Measurements from ENCODE around the gene MYBPC2. TPM values are rescaled to one million over a fixed set of nuclear protein-coding genes. Genes with fewer than 3 reads are reported as not detected.
"Not testable (repeated sequence)": the region's sequence is repeated elsewhere in the genome, so short reads cannot be mapped to it uniquely, and the experiment has no call there.

Gene MYBPC2
- total and polyA plus RNA-seq, 7 donors, result 0.95 TPM; not detected in 6

DNA sequence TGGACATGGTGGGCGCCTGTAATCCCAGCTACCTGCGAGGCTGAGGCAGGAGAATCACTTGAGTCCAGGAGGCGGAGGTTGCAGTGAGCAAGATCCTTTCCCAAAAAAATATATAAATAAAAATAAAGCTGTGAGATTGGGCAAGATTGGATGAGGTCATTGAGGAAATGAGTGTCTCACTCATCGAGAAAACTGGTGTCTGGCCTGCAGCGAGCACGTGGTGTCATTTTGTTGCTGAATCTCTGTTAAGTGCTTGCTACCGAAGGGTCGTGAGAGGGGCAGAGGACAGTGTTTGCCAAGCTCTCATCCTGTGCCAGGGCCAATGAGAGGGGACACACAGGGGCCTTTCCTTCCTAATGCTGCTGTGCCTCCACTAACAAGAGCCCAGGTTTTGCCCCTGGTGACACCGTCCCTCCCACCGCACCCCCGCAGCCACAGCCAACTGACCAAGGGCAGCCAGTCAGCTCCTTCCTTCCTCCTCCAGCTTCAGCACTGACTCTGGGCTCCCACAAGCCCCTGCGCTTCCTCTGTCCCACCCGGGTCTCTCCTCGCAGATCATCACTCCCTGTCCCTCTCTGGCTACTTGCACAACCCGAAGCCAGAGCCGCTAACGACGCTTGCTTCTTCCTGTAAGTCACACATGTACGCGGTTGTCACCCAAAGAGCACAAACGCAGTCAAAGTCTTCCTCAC is 45.4 kb upstream of the MYBPC2 start:
- Histone ChIP-seq H3K27ac (no peak overlapping the region), H3K27me3 (no peaks in the 10 kb centered on the region), H3K9me3 (no peaks in the 10 kb centered on the region), H3K4me1 (peaks cover 0 to 21% (median 16%) of the 10 kb centered on the region in 4 donors), H3K36me3 (peaks cover 0 to 11% (median 6%) of the 10 kb centered on the region in 4 donors), H3K4me3 (no peak overlapping the region)
- WGBS, 2 donors, result 89 to 91% methylated on average over 21 of the region's 21 CpGs
- DNase-seq, result no peak
- TF ChIP-seq POLR2A (IDR thresholded peaks at IDR 0.05) (no peak), POLR2AphosphoS5 (IDR thresholded peaks at IDR 0.05) (no peak), EP300 (IDR thresholded peaks at IDR 0.05) (no peak)
- TF ChIP-seq, protein P1, sequence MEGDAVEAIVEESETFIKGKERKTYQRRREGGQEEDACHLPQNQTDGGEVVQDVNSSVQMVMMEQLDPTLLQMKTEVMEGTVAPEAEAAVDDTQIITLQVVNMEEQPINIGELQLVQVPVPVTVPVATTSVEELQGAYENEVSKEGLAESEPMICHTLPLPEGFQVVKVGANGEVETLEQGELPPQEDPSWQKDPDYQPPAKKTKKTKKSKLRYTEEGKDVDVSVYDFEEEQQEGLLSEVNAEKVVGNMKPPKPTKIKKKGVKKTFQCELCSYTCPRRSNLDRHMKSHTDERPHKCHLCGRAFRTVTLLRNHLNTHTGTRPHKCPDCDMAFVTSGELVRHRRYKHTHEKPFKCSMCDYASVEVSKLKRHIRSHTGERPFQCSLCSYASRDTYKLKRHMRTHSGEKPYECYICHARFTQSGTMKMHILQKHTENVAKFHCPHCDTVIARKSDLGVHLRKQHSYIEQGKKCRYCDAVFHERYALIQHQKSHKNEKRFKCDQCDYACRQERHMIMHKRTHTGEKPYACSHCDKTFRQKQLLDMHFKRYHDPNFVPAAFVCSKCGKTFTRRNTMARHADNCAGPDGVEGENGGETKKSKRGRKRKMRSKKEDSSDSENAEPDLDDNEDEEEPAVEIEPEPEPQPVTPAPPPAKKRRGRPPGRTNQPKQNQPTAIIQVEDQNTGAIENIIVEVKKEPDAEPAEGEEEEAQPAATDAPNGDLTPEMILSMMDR (IDR thresholded peaks at IDR 0.05), result no peak
- intact Hi-C loops (cut with DNase I), result loop anchor here (10.0 kb wide), 1 partner anchor 1317 kb away; no protein-coding TSS in a partner anchor

DNA sequence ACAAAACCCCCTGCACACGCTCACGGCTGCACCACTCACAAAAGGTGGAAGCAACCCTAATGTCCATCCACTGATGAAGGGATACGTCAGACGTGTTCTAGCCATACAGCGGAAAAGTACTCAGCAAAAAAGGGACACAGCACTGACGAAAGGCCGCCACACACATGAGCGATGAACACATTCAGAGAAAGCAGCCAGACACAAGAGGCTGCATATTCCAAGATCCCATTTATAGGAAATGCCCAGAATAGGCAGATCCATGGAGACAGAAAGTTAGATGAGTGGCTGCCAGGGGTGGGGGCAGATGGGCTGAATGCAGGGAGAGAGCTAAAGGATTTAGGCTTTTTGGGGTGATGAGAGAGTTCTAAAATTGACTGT is 44.8 kb upstream of the MYBPC2 start:
- TF ChIP-seq POLR2AphosphoS5 (IDR thresholded peaks at IDR 0.05) (no peak), POLR2A (IDR thresholded peaks at IDR 0.05) (no peak), EP300 (IDR thresholded peaks at IDR 0.05) (no peak)
- TF ChIP-seq, protein P1 (IDR thresholded peaks at IDR 0.05), result no peak
- DNase-seq, result no peak
- H3K36me3 ChIP-seq, result peaks cover 0 to 7% (median 3%) of the 10 kb centered on the region in 4 donors
- no peaks in the 10 kb centered on the region for H3K9me3 ChIP-seq
- H3K27ac ChIP-seq, result no peak overlapping the region
- 94 to 95% methylated on average over 8 of the region's 8 CpGs for WGBS, 2 donors
- peaks cover 0 to 21% (median 16%) of the 10 kb centered on the region in 4 donors for H3K4me1 ChIP-seq
- no peaks in the 10 kb centered on the region for H3K27me3 ChIP-seq
- no peak overlapping the region for H3K4me3 ChIP-seq
- intact Hi-C loops (cut with DNase I), result loop anchor here (10.0 kb wide), 1 partner anchor 1317 kb away; no protein-coding TSS in a partner anchor

DNA sequence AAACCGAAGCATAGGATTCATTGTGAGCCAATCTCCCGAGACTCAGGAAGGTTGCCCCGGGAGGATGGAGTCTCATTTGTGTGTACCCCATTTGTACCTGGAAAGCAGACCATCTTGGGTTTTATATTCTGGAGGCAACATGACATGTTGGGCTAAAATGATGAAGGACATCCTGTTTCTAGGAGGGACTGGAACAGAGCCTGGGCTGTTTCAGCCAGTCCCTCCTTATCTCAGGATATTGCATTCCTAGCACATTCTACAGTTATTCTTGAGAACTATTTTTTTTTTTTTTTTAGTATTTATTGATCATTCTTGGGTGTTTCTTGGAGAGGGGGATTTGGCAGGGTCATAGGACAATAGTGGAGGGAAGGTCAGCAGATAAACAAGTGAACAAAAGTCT is 42.4 kb upstream of the MYBPC2 start:
- DNase-seq; H3K27me3 ChIP-seq; H3K36me3 ChIP-seq; H3K27ac ChIP-seq; H3K9me3 ChIP-seq; H3K4me3 ChIP-seq; H3K4me1 ChIP-seq; intact Hi-C loops (cut with DNase I): not testable (repeated sequence)
- WGBS, 2 donors, result 95 to 97% methylated on average over 3 of the region's 3 CpGs

DNA sequence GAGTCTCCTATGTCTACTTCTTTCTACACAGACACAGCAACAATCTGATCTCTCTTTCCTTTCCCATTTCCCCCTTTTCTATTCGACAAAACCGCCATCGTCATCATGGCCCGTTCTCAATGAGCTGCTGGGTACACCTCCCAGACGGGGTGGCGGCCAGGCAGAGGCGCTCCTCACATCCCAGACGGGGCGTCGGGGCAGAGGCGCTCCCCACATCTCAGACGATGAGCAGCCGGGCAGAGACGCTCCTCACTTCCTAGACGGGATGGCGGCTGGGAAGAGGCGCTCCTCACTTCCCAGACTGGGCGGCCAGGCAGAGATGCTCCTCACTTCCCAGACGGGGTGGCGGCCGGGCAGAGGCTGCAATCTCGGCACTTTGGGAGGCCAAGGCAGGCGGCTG is 41.7 kb upstream of the MYBPC2 start:
- not testable (repeated sequence) for DNase-seq

DNA sequence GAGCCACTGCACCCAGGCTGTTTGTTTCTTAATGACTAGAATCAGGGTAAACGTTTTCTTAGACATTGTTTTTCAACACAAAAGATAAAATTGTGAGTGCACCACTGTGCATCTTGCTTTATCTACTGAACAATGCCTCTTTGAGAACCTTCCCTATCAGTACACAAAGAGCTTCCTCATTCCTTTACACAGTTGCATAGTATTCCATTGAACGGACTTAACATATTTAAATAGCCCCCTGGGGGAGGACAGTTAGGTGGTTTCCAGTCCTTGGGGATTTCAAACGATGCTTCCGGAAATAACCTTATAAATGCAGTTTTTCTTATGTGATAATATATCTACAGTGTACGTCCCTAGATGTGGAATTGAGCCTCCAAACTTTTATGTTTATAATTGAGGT is 39.9 kb upstream of the MYBPC2 start:
- H3K27me3 ChIP-seq, result no peaks in the 10 kb centered on the region
- 90 to 93% methylated on average over 5 of the region's 5 CpGs for WGBS, 2 donors
- intact Hi-C loops (cut with DNase I), result no loop called here
- no peaks in the 10 kb centered on the region for H3K36me3 ChIP-seq
- H3K27ac ChIP-seq, result no peak overlapping the region
- no peak for TF ChIP-seq POLR2A (IDR thresholded peaks at IDR 0.05)
- TF ChIP-seq, protein P1 (IDR thresholded peaks at IDR 0.05), result no peak
- TF ChIP-seq POLR2AphosphoS5 (IDR thresholded peaks at IDR 0.05), result no peak
- no peak for TF ChIP-seq EP300 (IDR thresholded peaks at IDR 0.05)
- no peak overlapping the region for H3K4me3 ChIP-seq
- H3K9me3 ChIP-seq, result no peaks in the 10 kb centered on the region
- no peaks in the 10 kb centered on the region for H3K4me1 ChIP-seq
- DNase-seq, result no peak

More for the DNA sequence above, 41.7 kb upstream of the MYBPC2 start:
- H3K4me1 ChIP-seq; H3K27me3 ChIP-seq; intact Hi-C loops (cut with DNase I); H3K4me3 ChIP-seq; H3K27ac ChIP-seq; H3K36me3 ChIP-seq; H3K9me3 ChIP-seq: not testable (repeated sequence)
- 96 to 97% methylated on average over 22 of the region's 23 CpGs for WGBS, 2 donors

DNA sequence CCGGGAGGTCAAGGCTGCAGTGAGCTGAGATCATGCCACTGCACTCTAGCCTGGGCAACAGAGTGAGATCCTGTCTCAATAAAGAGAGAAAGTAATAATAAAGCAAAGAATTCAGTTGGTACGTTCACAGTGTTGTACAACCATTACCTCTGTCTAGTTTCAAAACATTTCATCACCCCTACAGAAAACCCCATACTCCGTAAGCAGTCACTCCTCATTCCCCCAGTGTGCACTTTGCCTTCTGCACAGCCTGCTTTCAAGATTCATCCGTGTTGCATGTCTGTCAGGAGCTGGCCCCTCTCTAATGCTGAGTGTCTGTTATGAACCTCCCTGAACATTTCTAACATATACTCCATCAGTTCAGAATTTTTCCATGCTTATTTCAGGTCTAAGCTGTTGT is 39.1 kb upstream of the MYBPC2 start:
- WGBS, 2 donors, result 95% methylated on average over 4 of the region's 4 CpGs
- Histone ChIP-seq H3K27ac (no peak overlapping the region), H3K4me1 (no peaks in the 10 kb centered on the region), H3K27me3 (no peaks in the 10 kb centered on the region), H3K9me3 (no peaks in the 10 kb centered on the region), H3K4me3 (no peak overlapping the region), H3K36me3 (no peaks in the 10 kb centered on the region)
- no peak for TF ChIP-seq POLR2AphosphoS5 (IDR thresholded peaks at IDR 0.05)
- no peak for TF ChIP-seq POLR2A (IDR thresholded peaks at IDR 0.05)
- TF ChIP-seq EP300 (IDR thresholded peaks at IDR 0.05), result no peak
- TF ChIP-seq, protein P1 (IDR thresholded peaks at IDR 0.05), result no peak
- intact Hi-C loops (cut with DNase I), result no loop called here
- DNase-seq, result no peak

All from sigmoid colon (tissue), 7 donors.